ENCODE measurements around the gene HACD3. TPM values are rescaled to one million over a fixed set of nuclear protein-coding genes. Genes with fewer than 3 reads are reported as not detected.

Gene HACD3
- total RNA-seq, 4 donors from 2014 or later = 19.1 to 29.6 (median 24.8) TPM

DNA sequence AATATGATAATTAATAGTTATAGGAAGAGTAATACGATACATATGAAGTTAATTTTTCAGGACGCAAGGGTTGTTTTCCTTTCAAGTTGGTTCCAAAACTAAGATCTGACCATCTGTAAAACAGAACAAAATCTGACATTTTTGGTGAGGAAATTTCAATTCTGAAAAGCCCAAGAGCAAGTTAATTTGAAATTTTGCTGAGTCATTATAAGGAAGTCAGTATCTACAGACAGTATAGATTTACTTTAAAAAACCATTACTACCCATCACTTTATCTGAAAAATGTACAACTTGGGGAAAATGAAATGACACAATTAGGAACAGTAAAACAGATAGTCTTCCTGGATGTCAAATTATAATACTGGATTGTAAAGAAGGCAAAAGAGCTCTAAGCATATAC, 68.2 kb downstream of the HACD3 start:
- no peak for TF ChIP-seq POLR2A (IDR thresholded peaks at IDR 0.05; ENCODE audit: low read depth)
- TF ChIP-seq CTCF (IDR thresholded peaks at IDR 0.05) = no peak
- TF ChIP-seq POLR2AphosphoS5 (IDR thresholded peaks at IDR 0.05) = no peak
- no peak for TF ChIP-seq EP300 (IDR thresholded peaks at IDR 0.05)
- Histone ChIP-seq H3K27me3 (no peaks in the 10 kb centered on the region), H3K4me3 (no peak overlapping the region), H3K27ac (replicated peaks in 1 of 4) (no peak overlapping the region), H3K9me3 (no peaks in the 10 kb centered on the region), H3K4me1 (no peaks in the 10 kb centered on the region), H3K36me3 (peaks cover 6 to 97% (median 87%) of the 10 kb centered on the region in 4 donors)
- DNase-seq (ENCODE audit: extremely low spot score) = no peak
- WGBS = 96% methylated on average over 2 of the region's 2 CpGs
- intact Hi-C loops (cut with DNase I) = no loop called here

DNA sequence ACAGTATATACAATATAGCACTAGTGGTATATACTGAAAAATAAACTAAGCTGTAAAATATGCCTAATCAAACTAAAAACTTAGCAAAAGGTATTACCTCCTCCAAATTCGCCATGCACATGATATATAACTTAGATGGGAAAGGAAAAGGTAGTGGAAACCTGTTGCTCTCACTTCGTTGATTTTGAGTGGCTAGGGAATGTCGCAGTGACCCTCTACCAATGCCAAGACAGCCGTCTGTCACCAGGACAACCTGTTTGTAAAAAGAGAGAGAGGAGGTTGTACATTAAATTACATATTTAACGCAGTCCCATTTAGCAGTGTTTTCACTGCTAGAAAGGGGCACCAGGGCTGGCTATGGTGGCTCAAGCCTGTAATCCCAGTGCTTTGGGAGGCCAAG, 69.4 kb downstream of the HACD3 start:
- H3K27me3 ChIP-seq = no peaks in the 10 kb centered on the region
- peaks cover 6 to 97% (median 89%) of the 10 kb centered on the region in 4 donors for H3K36me3 ChIP-seq
- 99% methylated on average over 5 of the region's 5 CpGs for WGBS
- no peaks in the 10 kb centered on the region for H3K4me1 ChIP-seq
- intact Hi-C loops (cut with DNase I) = no loop called here
- TF ChIP-seq CTCF (IDR thresholded peaks at IDR 0.05) (no peak), POLR2AphosphoS5 (IDR thresholded peaks at IDR 0.05) (no peak), POLR2A (IDR thresholded peaks at IDR 0.05; ENCODE audit: low read depth) (no peak), EP300 (IDR thresholded peaks at IDR 0.05) (no peak)
- no peak overlapping the region for H3K27ac ChIP-seq (replicated peaks in 1 of 4)
- no peak for DNase-seq (ENCODE audit: extremely low spot score)
- H3K4me3 ChIP-seq = no peak overlapping the region
- no peaks in the 10 kb centered on the region for H3K9me3 ChIP-seq

DNA sequence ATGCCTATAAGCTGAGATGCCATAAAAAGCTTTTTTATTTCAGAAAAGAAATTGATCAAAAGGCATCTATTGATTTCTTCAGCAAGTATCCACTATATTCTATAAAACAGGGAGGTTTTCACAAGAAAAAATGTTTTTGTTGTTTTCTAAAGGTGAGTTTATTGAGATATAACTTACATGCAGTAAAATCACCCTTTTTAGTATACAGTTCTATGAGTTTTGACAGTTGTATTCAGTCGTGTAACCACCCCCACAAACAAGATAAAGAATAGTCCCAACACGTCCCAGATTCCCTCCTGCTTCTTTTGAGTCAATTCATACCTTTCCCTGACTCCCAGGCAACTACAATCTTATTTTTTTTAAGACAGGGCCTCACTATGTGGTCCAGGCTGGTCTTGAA, 72.9 kb downstream of the HACD3 start:
- Histone ChIP-seq H3K27me3 (no peaks in the 10 kb centered on the region), H3K4me3 (no peak overlapping the region), H3K27ac (replicated peaks in 1 of 4) (no peak overlapping the region), H3K9me3 (no peaks in the 10 kb centered on the region), H3K4me1 (peaks cover 0 to 7% (median 3%) of the 10 kb centered on the region in 4 donors), H3K36me3 (peaks cover 0 to 70% (median 65%) of the 10 kb centered on the region in 4 donors)
- TF ChIP-seq POLR2AphosphoS5 (IDR thresholded peaks at IDR 0.05) (no peak), POLR2A (IDR thresholded peaks at IDR 0.05; ENCODE audit: low read depth) (no peak), CTCF (IDR thresholded peaks at IDR 0.05) (no peak), EP300 (IDR thresholded peaks at IDR 0.05) (no peak)
- intact Hi-C loops (cut with DNase I) = no loop called here
- DNase-seq (ENCODE audit: extremely low spot score) = no peak
- 86% methylated on average over 2 of the region's 2 CpGs for WGBS

DNA sequence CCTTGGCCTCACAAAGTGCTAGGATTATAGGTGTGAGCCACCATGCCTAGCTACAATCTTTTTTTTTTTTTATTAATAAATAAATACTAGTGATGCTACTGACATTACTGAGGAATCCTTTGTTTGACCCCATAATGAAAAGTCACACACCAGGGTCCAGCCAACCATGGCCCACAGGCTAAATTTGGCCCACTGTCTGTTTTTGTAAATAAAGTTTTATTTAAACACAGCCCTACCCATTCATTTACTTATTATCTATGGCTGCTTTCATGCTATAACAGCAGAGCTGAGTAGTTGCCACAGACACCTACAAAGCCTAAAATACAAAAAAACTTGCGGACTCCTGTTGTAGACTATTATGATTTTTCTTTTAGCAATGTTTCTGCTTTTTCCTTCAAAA, 73.3 kb downstream of the HACD3 start:
- Histone ChIP-seq H3K27me3 (no peaks in the 10 kb centered on the region), H3K4me3 (no peak overlapping the region), H3K27ac (replicated peaks in 1 of 4) (no peak overlapping the region), H3K36me3 (peaks cover 0 to 66% (median 61%) of the 10 kb centered on the region in 4 donors), H3K9me3 (no peaks in the 10 kb centered on the region), H3K4me1 (peaks cover 0 to 11% (median 4%) of the 10 kb centered on the region in 4 donors)
- intact Hi-C loops (cut with DNase I) = no loop called here
- 100% methylated on average over 1 of the region's 1 CpG for WGBS
- DNase-seq (ENCODE audit: extremely low spot score) = no peak
- no peak for TF ChIP-seq POLR2A (IDR thresholded peaks at IDR 0.05; ENCODE audit: low read depth)
- no peak for TF ChIP-seq EP300 (IDR thresholded peaks at IDR 0.05)
- no peak for TF ChIP-seq CTCF (IDR thresholded peaks at IDR 0.05)
- TF ChIP-seq POLR2AphosphoS5 (IDR thresholded peaks at IDR 0.05) = no peak
